HPDE6-E6E7 (cell line): ENCODE measurements around the gene PCDHA11.
"Not testable (repeated sequence)": the region's sequence is repeated elsewhere in the genome, so short reads cannot be mapped to it uniquely, and the experiment has no call there.

ENCODE experiments used
- DNase-seq: peaks from one replicate; pipeline ENCODE4 v3.0.0; 2011; ENCODE audit warnings: missing footprints; ENCODE audit errors: extremely low spot score

PCDHA11 gene

GRCh38 chr5:140868721-140869554 lies at the start of gene PCDHA11:
TSS of gene PCDHA11 (plus strand) at chr5:140868957. CDS start at chr5:140869104, 147 bp downstream.
- DNase-seq, result peak; percentile 10

GRCh38 chr5:140821375-140822280 lies 47.1 kb upstream of the PCDHA11 start, which contains the start of gene PCDHA5:
TSS of gene PCDHA5 (plus strand) at chr5:140821613.
- no peak for DNase-seq

GRCh38 chr5:140822281-140822629 lies 46.5 kb upstream of the PCDHA11 start:
- no peak for DNase-seq

GRCh38 chr5:140822969-140823368 lies 45.8 kb upstream of the PCDHA11 start:
- not testable (repeated sequence) for DNase-seq

GRCh38 chr5:140823475-140823874 lies 45.3 kb upstream of the PCDHA11 start:
- no peak for DNase-seq

- DNase-seq, result no peak
Measured at GRCh38 chr5:140827704-140828361, 40.9 kb upstream of the PCDHA11 start, which contains the start of gene PCDHA6. TSS of gene PCDHA6 (plus strand) at chr5:140827960. CDS start at chr5:140828092, 132 bp downstream.

GRCh38 chr5:140828362-140828737 lies 40.4 kb upstream of the PCDHA11 start:
- no peak for DNase-seq

- not testable (repeated sequence) for DNase-seq
Measured at GRCh38 chr5:140829511-140830501, 39.0 kb upstream of the PCDHA11 start.

- no peak for DNase-seq
Measured at GRCh38 chr5:140833993-140834392, 34.8 kb upstream of the PCDHA11 start, which contains the start of gene PCDHA7. TSS of gene PCDHA7 (plus strand) at chr5:140834269. CDS start at chr5:140834384, 115 bp downstream.

- not testable (repeated sequence) for DNase-seq
Measured at GRCh38 chr5:140834439-140835008, 34.2 kb upstream of the PCDHA11 start.

- DNase-seq, result no peak
Measured at GRCh38 chr5:140835622-140836510, 32.9 kb upstream of the PCDHA11 start.

- no peak for DNase-seq
Measured at GRCh38 chr5:140840978-140841962, 27.5 kb upstream of the PCDHA11 start, which contains the start of gene PCDHA8. TSS of gene PCDHA8 (plus strand) at chr5:140841187. CDS start at chr5:140841322, 135 bp downstream.

- DNase-seq, result no peak
Measured at GRCh38 chr5:140842798-140843733, 25.7 kb upstream of the PCDHA11 start.

GRCh38 chr5:140848139-140849102 lies 20.3 kb upstream of the PCDHA11 start, which contains the start of gene PCDHA9:
TSS of gene PCDHA9 (plus strand) at chr5:140848382. CDS start at chr5:140848496, 114 bp downstream.
- not testable (repeated sequence) for DNase-seq
